SK-N-SH (cell line): ENCODE measurements around the gene CLSTN2. TPM values are rescaled to one million over a fixed set of nuclear protein-coding genes. Genes with fewer than 3 reads are reported as not detected.

ENCODE experiments used
- CTCF ChIA-PET: fragments of 300-600, 350-600 bp; formaldehyde crosslinking; extraction: SDS; loops from one replicate; lab custom pipeline; 2021; lab: Yijun Ruan, JAX
- POLR2A ChIA-PET: fragments of 350-600 bp; sonication (Branson Sonifier 250); formaldehyde crosslinking; extraction: SDS; loops from one replicate; lab custom pipeline; 2020; ENCODE audit warnings: antibody characterized with exemption, inconsistent platforms; lab: Yijun Ruan, JAX
- DNase-seq: peaks from one replicate; pipeline ENCODE4 v3.0.0; 2012
- H2AFZ ChIP-seq: fragments of 200-600 bp; sonication (generic); 2 replicates; pipeline ENCODE4 v1.8.1; 2016; ENCODE audit warnings: antibody characterized with exemption, mild to moderate bottlenecking, low read depth
- H3F3A ChIP-seq: fragments of 200-600 bp; sonication (generic); replicated peaks from 2 replicates; pipeline ENCODE3; 2016; ENCODE audit warnings: antibody characterized with exemption, mild to moderate bottlenecking; ENCODE audit not compliant: insufficient read depth
- H3K27ac ChIP-seq, 2 experiments: fragments of 200-500 bp in 1 of 2; fragments of 200-600 bp in 1 of 2; sonication (Bioruptor generic) in 1 of 2; sonication (generic), shearing (Covaris generic) in 1 of 2; 2 replicates each; pipeline versions ENCODE4 v1.5.1 to v1.6.1; 2014 to 2016; ENCODE audit warnings: low read depth in 2 of 2, inconsistent platforms in 1 of 2, low read length in 1 of 2, mild to moderate bottlenecking in 1 of 2, mixed read lengths in 1 of 2
- H3K27me3 ChIP-seq: fragments of 200-600 bp; sonication (generic), shearing (Covaris generic); 2 replicates; pipeline ENCODE4 v1.6.1; 2016; ENCODE audit warnings: mixed run types; ENCODE audit not compliant: insufficient read depth
- H3K36me3 ChIP-seq, 2 experiments: fragments of 200-500 bp in 1 of 2; fragments of 200-600 bp in 1 of 2; sonication (Bioruptor generic) in 1 of 2; sonication (generic) in 1 of 2; replicated peaks in 1 of 2; 2 replicates each; pipeline versions ENCODE3 to v1.5.1; 2014 to 2016; ENCODE audit warnings: low read length in 1 of 2, mild to moderate bottlenecking in 1 of 2; ENCODE audit not compliant: insufficient read depth in 2 of 2, control insufficient read depth in 1 of 2
- H3K4me1 ChIP-seq, 2 experiments: fragments of 200-500 bp in 1 of 2; fragments of 200-600 bp in 1 of 2; sonication (Bioruptor generic) in 1 of 2; sonication (generic), shearing (Covaris generic) in 1 of 2; 2 replicates each; pipeline versions ENCODE4 v1.5.1 to v1.6.1; 2014 to 2016; ENCODE audit warnings: low read depth in 1 of 2, low read length in 1 of 2, mixed run types in 1 of 2; ENCODE audit not compliant: insufficient read depth in 2 of 2, control insufficient read depth in 1 of 2
- H3K4me2 ChIP-seq: fragments of 200-600 bp; sonication (generic), shearing (Covaris generic); 2 replicates; pipeline ENCODE4 v1.6.1; 2017; ENCODE audit warnings: mixed run types
- H3K4me3 ChIP-seq, 2 experiments: fragments of 200-500 bp in 1 of 2; fragments of 200-600 bp in 1 of 2; sonication (Bioruptor generic) in 1 of 2; sonication (generic), shearing (Covaris generic) in 1 of 2; 2 replicates each; pipeline versions ENCODE4 v1.5.1 to v1.8.1; 2014 to 2016; ENCODE audit warnings: low read depth in 2 of 2, inconsistent platforms in 1 of 2, low read length in 1 of 2, mild to moderate bottlenecking in 1 of 2, mixed read lengths in 1 of 2, moderate library complexity in 1 of 2
- H3K79me2 ChIP-seq: fragments of 200-600 bp; sonication (generic); 2 replicates; pipeline ENCODE4 v1.8.1; 2017; ENCODE audit warnings: mild to moderate bottlenecking; ENCODE audit not compliant: insufficient read depth
- H3K9ac ChIP-seq: fragments of 200-600 bp; sonication (generic); 2 replicates; pipeline ENCODE4 v1.6.1; 2017; ENCODE audit warnings: mixed run types
- H3K9me2 ChIP-seq: fragments of 200-600 bp; sonication (generic); 2 replicates; pipeline ENCODE4 v1.6.1; 2017; ENCODE audit warnings: mixed run types
- H3K9me3 ChIP-seq: fragments of 200-600 bp; sonication (generic); 2 replicates; pipeline ENCODE4 v1.6.1; 2017; ENCODE audit warnings: mixed run types, mild to moderate bottlenecking, moderate library complexity
- H4K20me1 ChIP-seq: fragments of 200-600 bp; sonication (generic); 2 replicates; pipeline ENCODE4 v1.6.1; 2017; ENCODE audit warnings: mild to moderate bottlenecking, mixed run types; ENCODE audit not compliant: insufficient read depth
- CHD2 ChIP-seq: fragments of 150-350 bp; IDR thresholded peaks from 2 replicates; pipeline ENCODE4 v1.6.1; 2018; ENCODE audit warnings: low read length; ENCODE audit not compliant: partially characterized antibody
- ELF1 ChIP-seq: IDR thresholded peaks from 2 replicates; pipeline ENCODE4 v1.4.0; 2012
- EP300 ChIP-seq, 2 experiments: IDR thresholded peaks; 2 replicates each; pipeline versions ENCODE4 v1.4.0 to v1.6.1; 2012; ENCODE audit warnings: borderline replicate concordance in 1 of 2, low read depth in 1 of 2, low read length in 1 of 2
- FOSL2 ChIP-seq: IDR thresholded peaks from 2 replicates; pipeline ENCODE4 v1.4.0; 2012; ENCODE audit warnings: low read depth, mild to moderate bottlenecking, moderate library complexity, borderline replicate concordance
- FOXM1 ChIP-seq: IDR thresholded peaks from 2 replicates; pipeline ENCODE4 v1.4.0; 2012; ENCODE audit warnings: low read depth, mild to moderate bottlenecking
- GATA2 ChIP-seq: sonication (generic); formaldehyde crosslinking; IDR thresholded peaks from 2 replicates; pipeline ENCODE4 v1.5.0; 2020; ENCODE audit warnings: mild to moderate bottlenecking, missing genetic modification reagents
- MEF2A ChIP-seq: IDR thresholded peaks from 2 replicates; pipeline ENCODE4 v1.4.0; 2012; ENCODE audit warnings: low read depth, borderline replicate concordance
- NRF1 ChIP-seq: IDR thresholded peaks from 2 replicates; pipeline ENCODE4 v1.6.1; 2012; ENCODE audit warnings: low read depth, mild to moderate bottlenecking, low read length
- POLR2AphosphoS5 ChIP-seq: IDR thresholded peaks from 2 replicates; pipeline ENCODE4 v1.6.1; 2012; ENCODE audit warnings: low read depth, low read length
- RAD21 ChIP-seq: IDR thresholded peaks from 2 replicates; pipeline ENCODE4 v1.6.1; 2012; ENCODE audit warnings: mild to moderate bottlenecking, low read length
- RFX5 ChIP-seq: IDR thresholded peaks from 2 replicates; pipeline ENCODE4 v1.6.1; 2012; ENCODE audit warnings: mild to moderate bottlenecking, improper control_type of control experiment, low read length
- RXRA ChIP-seq: IDR thresholded peaks from 2 replicates; pipeline ENCODE4 v1.4.0; 2012; ENCODE audit warnings: low read depth, mild to moderate bottlenecking, borderline replicate concordance
- SMC3 ChIP-seq: IDR thresholded peaks from 2 replicates; pipeline ENCODE4 v1.6.1; 2012; ENCODE audit warnings: low read depth, low read length, improper control_type of control experiment
- TEAD4 ChIP-seq: IDR thresholded peaks from 2 replicates; pipeline ENCODE4 v1.4.0; 2012; ENCODE audit warnings: mild to moderate bottlenecking, borderline replicate concordance; ENCODE audit not compliant: insufficient read depth
- YY1 ChIP-seq: IDR thresholded peaks from 2 replicates; pipeline ENCODE4 v1.4.0; 2012; ENCODE audit warnings: low read depth, mild to moderate bottlenecking
- WGBS: methylation state at CpG from one replicate; pipeline ENCODE4 v1.1.6; 2017; ENCODE audit warnings: low lambda C conversion rate; 5-methylcytosine and 5-hydroxymethylcytosine counted together
- polyA plus RNA-seq, 3 experiments: library from polyadenylated mRNA; depleted of rRNA; stranded (reverse); fragments of >200 nt; gene quantifications; 2 replicates each; pipeline ENCODE4 v1.2.3, GENCODE V29; 2012
- TF ChIP-seq, protein P1 (sequence below): IDR thresholded peaks from 2 replicates; pipeline ENCODE4 v1.6.1; 2012; ENCODE audit warnings: mild to moderate bottlenecking, low read depth, low read length, moderate library complexity
- TF ChIP-seq, protein P2 (sequence below): fragments of 150-350 bp; IDR thresholded peaks from 2 replicates; pipeline ENCODE4 v1.6.1; 2016; ENCODE audit warnings: mild to moderate bottlenecking, low read depth, low read length
- TF ChIP-seq, protein P3 (sequence below): fragments of 200-600 bp; sonication (generic); IDR thresholded peaks from 2 replicates; pipeline ENCODE4 v1.6.1; 2017; ENCODE audit warnings: antibody characterized with exemption, mild to moderate bottlenecking, moderate library complexity

Gene CLSTN2
- polyA plus RNA-seq, 1 of the 3 experiments (the other 2 are of a cell fraction): 0.02 TPM

DNA sequence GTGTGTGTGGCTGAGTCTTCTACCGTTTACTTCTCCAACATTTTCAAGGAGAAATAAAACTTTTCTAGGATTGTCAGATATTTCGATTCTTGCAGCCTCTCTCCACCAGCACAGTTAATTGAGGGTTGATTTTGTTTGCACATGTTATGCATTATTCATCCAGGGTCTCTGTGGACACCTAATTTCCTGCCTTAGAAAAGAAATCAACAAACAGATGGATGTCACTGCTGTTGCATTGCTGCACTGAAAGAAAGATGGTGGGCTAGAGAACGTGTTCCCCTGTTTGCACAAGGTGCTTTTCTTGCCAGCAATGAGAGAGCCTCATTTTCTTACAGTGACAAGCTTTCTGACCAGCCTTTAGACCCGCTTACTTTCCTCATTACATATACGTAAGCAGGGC lies 150.0 kb downstream of the CLSTN2 start:
- Histone ChIP-seq H3K27me3 (no peaks in the 10 kb centered on the region), H3K9ac (no peak overlapping the region), H3K9me2 (no peaks in the 10 kb centered on the region), H3K4me2 (no peak overlapping the region), H3K79me2 (no peaks in the 10 kb centered on the region), H3F3A (no peaks in the 10 kb centered on the region), H2AFZ (no peak overlapping the region), H3K36me3 (no peaks in the 10 kb centered on the region), H3K27ac (no peak overlapping the region), H3K4me3 (no peak overlapping the region), H3K4me1 (peaks cover 0 to 10% of the 10 kb centered on the region in 2 experiments; a peak in 2 of 4 replicates), H3K9me3 (no peaks in the 10 kb centered on the region), H4K20me1 (no peaks in the 10 kb centered on the region)
- DNase-seq: no peak
- ChIA-PET POLR2A (no interaction called here), CTCF (interaction anchor here (1.0 kb wide), 1 partner anchor 44 kb away, joined by 3 read pairs; no protein-coding TSS in a partner anchor)
- TF ChIP-seq TEAD4 (no peak), POLR2AphosphoS5 (no peak), FOSL2 (no peak), YY1 (no peak), FOXM1 (no peak)
- TF ChIP-seq, protein P1, sequence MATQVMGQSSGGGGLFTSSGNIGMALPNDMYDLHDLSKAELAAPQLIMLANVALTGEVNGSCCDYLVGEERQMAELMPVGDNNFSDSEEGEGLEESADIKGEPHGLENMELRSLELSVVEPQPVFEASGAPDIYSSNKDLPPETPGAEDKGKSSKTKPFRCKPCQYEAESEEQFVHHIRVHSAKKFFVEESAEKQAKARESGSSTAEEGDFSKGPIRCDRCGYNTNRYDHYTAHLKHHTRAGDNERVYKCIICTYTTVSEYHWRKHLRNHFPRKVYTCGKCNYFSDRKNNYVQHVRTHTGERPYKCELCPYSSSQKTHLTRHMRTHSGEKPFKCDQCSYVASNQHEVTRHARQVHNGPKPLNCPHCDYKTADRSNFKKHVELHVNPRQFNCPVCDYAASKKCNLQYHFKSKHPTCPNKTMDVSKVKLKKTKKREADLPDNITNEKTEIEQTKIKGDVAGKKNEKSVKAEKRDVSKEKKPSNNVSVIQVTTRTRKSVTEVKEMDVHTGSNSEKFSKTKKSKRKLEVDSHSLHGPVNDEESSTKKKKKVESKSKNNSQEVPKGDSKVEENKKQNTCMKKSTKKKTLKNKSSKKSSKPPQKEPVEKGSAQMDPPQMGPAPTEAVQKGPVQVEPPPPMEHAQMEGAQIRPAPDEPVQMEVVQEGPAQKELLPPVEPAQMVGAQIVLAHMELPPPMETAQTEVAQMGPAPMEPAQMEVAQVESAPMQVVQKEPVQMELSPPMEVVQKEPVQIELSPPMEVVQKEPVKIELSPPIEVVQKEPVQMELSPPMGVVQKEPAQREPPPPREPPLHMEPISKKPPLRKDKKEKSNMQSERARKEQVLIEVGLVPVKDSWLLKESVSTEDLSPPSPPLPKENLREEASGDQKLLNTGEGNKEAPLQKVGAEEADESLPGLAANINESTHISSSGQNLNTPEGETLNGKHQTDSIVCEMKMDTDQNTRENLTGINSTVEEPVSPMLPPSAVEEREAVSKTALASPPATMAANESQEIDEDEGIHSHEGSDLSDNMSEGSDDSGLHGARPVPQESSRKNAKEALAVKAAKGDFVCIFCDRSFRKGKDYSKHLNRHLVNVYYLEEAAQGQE: no peak
- WGBS: 27% methylated on average over 5 of the region's 5 CpGs

DNA sequence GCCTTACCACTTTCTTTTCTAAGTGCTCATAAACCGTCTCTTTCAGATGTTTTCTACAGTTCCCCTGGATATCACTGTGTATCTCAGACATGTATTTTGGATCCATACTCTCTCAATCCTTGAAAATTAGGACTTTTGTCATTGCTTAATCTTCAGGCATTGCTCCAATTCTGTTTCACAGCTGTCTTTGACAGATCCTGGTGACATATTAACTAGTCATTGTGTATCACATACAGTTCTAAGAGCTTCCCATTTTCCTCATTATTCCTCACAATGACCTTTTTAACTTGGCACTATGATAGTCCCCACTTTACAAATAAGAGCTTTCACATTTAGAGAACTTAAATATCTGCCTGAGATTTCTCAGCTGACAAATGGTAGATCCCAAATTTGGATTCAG lies 151.7 kb downstream of the CLSTN2 start:
- no peak overlapping the region; a peak in 1 of 4 replicates for H3K27ac ChIP-seq
- no peaks in the 10 kb centered on the region for H3K27me3 ChIP-seq
- ChIA-PET POLR2A (no interaction called here), CTCF (interaction anchor here (0.6 to 1.0 kb wide), 4 partner anchors 24 to 95 kb away, joined by 3 read pairs; no protein-coding TSS in a partner anchor)
- no peaks in the 10 kb centered on the region for H3F3A ChIP-seq
- no peaks in the 10 kb centered on the region for H3K9me3 ChIP-seq
- no peak overlapping the region for H3K9ac ChIP-seq
- H3K4me2 ChIP-seq: no peak overlapping the region
- 12% methylated on average over 1 of the region's 1 CpG for WGBS
- H3K4me3 ChIP-seq: no peak overlapping the region
- H3K79me2 ChIP-seq: no peaks in the 10 kb centered on the region
- no peaks in the 10 kb centered on the region for H3K36me3 ChIP-seq
- H3K4me1 ChIP-seq: peaks cover 0 to 10% of the 10 kb centered on the region in 2 experiments; a peak in 2 of 4 replicates
- H3K9me2 ChIP-seq: no peaks in the 10 kb centered on the region
- no peak overlapping the region for H2AFZ ChIP-seq
- no peaks in the 10 kb centered on the region for H4K20me1 ChIP-seq
- DNase-seq: no peak
- TF ChIP-seq YY1: no peak
- TF ChIP-seq RFX5: no peak
- no peak for TF ChIP-seq CHD2
- TF ChIP-seq RAD21: no peak
- TF ChIP-seq SMC3: no peak
- TF ChIP-seq NRF1: no peak
- TF ChIP-seq GATA2: no peak
- TF ChIP-seq POLR2AphosphoS5: no peak
- TF ChIP-seq, protein P2, sequence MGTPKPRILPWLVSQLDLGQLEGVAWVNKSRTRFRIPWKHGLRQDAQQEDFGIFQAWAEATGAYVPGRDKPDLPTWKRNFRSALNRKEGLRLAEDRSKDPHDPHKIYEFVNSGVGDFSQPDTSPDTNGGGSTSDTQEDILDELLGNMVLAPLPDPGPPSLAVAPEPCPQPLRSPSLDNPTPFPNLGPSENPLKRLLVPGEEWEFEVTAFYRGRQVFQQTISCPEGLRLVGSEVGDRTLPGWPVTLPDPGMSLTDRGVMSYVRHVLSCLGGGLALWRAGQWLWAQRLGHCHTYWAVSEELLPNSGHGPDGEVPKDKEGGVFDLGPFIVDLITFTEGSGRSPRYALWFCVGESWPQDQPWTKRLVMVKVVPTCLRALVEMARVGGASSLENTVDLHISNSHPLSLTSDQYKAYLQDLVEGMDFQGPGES: no peak
- no peak for TF ChIP-seq MEF2A
- TF ChIP-seq EP300 (IDR thresholded peaks at IDR 0.05; ENCODE audit: borderline replicate concordance in 1 of 2, low read depth in 1 of 2, low read length in 1 of 2): no peak
- no peak for TF ChIP-seq ELF1
- TF ChIP-seq, protein P3, sequence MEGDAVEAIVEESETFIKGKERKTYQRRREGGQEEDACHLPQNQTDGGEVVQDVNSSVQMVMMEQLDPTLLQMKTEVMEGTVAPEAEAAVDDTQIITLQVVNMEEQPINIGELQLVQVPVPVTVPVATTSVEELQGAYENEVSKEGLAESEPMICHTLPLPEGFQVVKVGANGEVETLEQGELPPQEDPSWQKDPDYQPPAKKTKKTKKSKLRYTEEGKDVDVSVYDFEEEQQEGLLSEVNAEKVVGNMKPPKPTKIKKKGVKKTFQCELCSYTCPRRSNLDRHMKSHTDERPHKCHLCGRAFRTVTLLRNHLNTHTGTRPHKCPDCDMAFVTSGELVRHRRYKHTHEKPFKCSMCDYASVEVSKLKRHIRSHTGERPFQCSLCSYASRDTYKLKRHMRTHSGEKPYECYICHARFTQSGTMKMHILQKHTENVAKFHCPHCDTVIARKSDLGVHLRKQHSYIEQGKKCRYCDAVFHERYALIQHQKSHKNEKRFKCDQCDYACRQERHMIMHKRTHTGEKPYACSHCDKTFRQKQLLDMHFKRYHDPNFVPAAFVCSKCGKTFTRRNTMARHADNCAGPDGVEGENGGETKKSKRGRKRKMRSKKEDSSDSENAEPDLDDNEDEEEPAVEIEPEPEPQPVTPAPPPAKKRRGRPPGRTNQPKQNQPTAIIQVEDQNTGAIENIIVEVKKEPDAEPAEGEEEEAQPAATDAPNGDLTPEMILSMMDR: no peak
- TF ChIP-seq RXRA: no peak
- TF ChIP-seq, protein P1: no peak
